Activated CD4-positive, CD25-positive, alpha-beta regulatory T cell treated with anti-CD3 and anti-CD28 coated beads, Interleukin-2, amount 50 U/mL, for 16 hours (primary cell): ENCODE measurements around the gene CENPU.
"Not testable (repeated sequence)": the region's sequence is repeated elsewhere in the genome, so short reads cannot be mapped to it uniquely, and the experiment has no call there.

Experiments
- DNase-seq: peaks from one replicate; pipeline ENCODE4 v3.0.0-alpha.2; 2020; ENCODE audit warnings: low read depth, low spot score

Gene CENPU

GRCh38 chr4:184666670-184667069, 67.2 kb downstream of the CENPU start:
- no peak for DNase-seq

- DNase-seq: no peak
Measured at GRCh38 chr4:184664445-184665210, 69.3 kb downstream of the CENPU start.

GRCh38 chr4:184662236-184662635, 71.7 kb downstream of the CENPU start:
- no peak for DNase-seq

GRCh38 chr4:184660978-184661377, 72.9 kb downstream of the CENPU start:
- DNase-seq: no peak

GRCh38 chr4:184657820-184658219, 76.1 kb downstream of the CENPU start:
- not testable (repeated sequence) for DNase-seq

- DNase-seq: no peak
Measured at GRCh38 chr4:184657144-184657543, 76.8 kb downstream of the CENPU start.

- DNase-seq: no peak
Measured at GRCh38 chr4:184655889-184656869, 77.7 kb downstream of the CENPU start.

GRCh38 chr4:184653650-184654049, 80.2 kb downstream of the CENPU start:
- DNase-seq: no peak

- not testable (repeated sequence) for DNase-seq
Measured at GRCh38 chr4:184652681-184653080, 81.2 kb downstream of the CENPU start.

- no peak for DNase-seq
Measured at GRCh38 chr4:184651899-184652298, 82.0 kb downstream of the CENPU start.

GRCh38 chr4:184649971-184650855, 83.7 kb downstream of the CENPU start:
- no peak for DNase-seq

- DNase-seq: peak; percentile 86
Measured at GRCh38 chr4:184649026-184649970, 84.6 kb downstream of the CENPU start, which contains the start of the genes CASP3 and PRIMPOL. CASP3 (minus strand) TSS chr4:184649447; CDS start chr4:184638453, 10,994 bp downstream. PRIMPOL (plus strand) TSS chr4:184649738; CDS start chr4:184657141, 7,403 bp downstream.

GRCh38 chr4:184648313-184649025, 85.4 kb downstream of the CENPU start:
- DNase-seq: peak; percentile 2

GRCh38 chr4:184648054-184648312, 85.9 kb downstream of the CENPU start:
- DNase-seq: no peak

GRCh38 chr4:184647266-184648053, 86.4 kb downstream of the CENPU start:
- no peak for DNase-seq

GRCh38 chr4:184645904-184646610, 87.8 kb downstream of the CENPU start:
- no peak for DNase-seq

- no peak for DNase-seq
Measured at GRCh38 chr4:184644553-184645307, 89.2 kb downstream of the CENPU start.
